GM12874 (cell line): ENCODE measurements around the gene SLC9B1.

Experiments
- TF ChIP-seq, protein P1 (sequence below): IDR thresholded peaks from 2 replicates; pipeline ENCODE4 v1.5.1; 2011; ENCODE audit warnings: low read depth, mild to moderate bottlenecking, control low read depth, low read length, moderate library complexity; ENCODE audit not compliant: insufficient read depth

Gene SLC9B1

DNA sequence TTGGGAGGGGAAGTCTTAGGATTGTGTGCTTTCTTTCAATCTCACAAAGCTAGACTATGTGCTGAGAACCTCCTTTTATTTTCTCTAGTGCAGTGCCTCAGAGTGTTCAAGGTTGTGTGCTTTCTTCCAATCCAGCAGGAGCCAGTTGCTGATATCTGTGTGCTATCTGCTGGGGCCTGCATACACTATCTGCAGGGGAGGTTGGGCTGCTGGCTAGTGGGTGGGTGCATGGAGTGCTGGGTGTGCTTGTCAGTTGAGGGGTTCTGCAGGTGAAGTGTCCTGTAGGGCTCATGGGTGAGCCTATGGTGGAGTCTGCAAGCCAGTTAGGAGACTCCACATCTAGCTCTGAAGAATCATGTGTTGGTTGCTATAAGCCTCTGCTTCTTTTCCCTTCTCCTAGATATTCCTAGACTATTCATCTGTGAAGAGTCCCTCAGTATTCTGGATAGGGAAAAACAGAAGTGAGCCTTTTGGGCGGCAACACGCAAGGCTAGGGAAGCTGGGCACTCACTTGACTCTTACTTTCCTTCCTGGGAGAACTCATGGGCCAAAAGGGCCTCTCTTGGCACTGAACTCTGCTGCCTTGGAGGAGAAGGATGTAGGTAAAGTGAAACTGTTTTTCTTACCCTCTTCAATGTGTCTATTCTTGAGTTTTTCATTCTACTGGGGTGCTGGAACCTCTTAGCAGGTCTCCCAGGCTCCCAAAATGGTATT, 158.7 kb downstream of the SLC9B1 start:
- TF ChIP-seq, protein P1, sequence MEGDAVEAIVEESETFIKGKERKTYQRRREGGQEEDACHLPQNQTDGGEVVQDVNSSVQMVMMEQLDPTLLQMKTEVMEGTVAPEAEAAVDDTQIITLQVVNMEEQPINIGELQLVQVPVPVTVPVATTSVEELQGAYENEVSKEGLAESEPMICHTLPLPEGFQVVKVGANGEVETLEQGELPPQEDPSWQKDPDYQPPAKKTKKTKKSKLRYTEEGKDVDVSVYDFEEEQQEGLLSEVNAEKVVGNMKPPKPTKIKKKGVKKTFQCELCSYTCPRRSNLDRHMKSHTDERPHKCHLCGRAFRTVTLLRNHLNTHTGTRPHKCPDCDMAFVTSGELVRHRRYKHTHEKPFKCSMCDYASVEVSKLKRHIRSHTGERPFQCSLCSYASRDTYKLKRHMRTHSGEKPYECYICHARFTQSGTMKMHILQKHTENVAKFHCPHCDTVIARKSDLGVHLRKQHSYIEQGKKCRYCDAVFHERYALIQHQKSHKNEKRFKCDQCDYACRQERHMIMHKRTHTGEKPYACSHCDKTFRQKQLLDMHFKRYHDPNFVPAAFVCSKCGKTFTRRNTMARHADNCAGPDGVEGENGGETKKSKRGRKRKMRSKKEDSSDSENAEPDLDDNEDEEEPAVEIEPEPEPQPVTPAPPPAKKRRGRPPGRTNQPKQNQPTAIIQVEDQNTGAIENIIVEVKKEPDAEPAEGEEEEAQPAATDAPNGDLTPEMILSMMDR: no peak

DNA sequence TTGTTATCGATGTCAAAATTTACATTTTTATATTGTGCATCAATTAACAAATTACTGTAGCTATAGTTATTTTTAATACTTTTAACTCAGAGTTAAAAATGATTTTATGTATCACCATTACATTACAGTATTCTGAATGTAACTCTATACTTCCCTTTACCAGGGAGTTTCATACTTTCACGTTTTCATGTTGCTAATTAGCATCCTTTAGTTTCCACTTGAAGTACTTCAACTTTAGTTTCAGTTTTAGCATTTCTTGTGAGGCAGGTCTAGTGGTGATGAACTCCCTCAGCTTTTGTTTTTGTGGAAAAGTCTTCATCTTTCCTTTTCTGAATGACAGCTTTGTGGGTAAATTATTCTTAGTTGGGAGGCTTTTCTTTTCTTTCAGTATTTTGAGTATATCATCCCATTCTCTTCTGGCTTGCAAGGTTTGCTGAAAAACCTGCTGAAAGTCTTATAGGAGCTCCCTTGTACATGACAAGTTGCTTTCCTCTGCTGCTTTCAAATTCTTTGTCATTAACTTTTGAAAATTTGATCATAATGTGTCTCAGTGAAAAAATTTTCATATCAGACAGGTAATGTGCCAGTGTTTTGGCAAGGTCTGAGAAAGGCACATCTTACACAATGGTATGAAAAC, 160.6 kb downstream of the SLC9B1 start:
- TF ChIP-seq, protein P1: no peak
